Measurements from ENCODE around the gene PTPRD.

- TF ChIP-seq, protein P1, sequence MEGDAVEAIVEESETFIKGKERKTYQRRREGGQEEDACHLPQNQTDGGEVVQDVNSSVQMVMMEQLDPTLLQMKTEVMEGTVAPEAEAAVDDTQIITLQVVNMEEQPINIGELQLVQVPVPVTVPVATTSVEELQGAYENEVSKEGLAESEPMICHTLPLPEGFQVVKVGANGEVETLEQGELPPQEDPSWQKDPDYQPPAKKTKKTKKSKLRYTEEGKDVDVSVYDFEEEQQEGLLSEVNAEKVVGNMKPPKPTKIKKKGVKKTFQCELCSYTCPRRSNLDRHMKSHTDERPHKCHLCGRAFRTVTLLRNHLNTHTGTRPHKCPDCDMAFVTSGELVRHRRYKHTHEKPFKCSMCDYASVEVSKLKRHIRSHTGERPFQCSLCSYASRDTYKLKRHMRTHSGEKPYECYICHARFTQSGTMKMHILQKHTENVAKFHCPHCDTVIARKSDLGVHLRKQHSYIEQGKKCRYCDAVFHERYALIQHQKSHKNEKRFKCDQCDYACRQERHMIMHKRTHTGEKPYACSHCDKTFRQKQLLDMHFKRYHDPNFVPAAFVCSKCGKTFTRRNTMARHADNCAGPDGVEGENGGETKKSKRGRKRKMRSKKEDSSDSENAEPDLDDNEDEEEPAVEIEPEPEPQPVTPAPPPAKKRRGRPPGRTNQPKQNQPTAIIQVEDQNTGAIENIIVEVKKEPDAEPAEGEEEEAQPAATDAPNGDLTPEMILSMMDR (conservative IDR thresholded peaks at IDR 0.05 in 1 of 2, IDR thresholded peaks at IDR 0.05 in 1 of 2; ENCODE audit: low read depth in 1 of 2, low read length in 2 of 2) = no peak
- TF ChIP-seq EZH2 (IDR thresholded peaks at IDR 0.05; ENCODE audit: low read length, missing control alignments) = no peak
These were observed 1939.0 kb downstream of the PTPRD start for GRCh38 chr9:8673830-8674229.

Data from fibroblast of lung (primary cell).